ENCODE measurements around the gene RCSD1.

Gene RCSD1

DNA sequence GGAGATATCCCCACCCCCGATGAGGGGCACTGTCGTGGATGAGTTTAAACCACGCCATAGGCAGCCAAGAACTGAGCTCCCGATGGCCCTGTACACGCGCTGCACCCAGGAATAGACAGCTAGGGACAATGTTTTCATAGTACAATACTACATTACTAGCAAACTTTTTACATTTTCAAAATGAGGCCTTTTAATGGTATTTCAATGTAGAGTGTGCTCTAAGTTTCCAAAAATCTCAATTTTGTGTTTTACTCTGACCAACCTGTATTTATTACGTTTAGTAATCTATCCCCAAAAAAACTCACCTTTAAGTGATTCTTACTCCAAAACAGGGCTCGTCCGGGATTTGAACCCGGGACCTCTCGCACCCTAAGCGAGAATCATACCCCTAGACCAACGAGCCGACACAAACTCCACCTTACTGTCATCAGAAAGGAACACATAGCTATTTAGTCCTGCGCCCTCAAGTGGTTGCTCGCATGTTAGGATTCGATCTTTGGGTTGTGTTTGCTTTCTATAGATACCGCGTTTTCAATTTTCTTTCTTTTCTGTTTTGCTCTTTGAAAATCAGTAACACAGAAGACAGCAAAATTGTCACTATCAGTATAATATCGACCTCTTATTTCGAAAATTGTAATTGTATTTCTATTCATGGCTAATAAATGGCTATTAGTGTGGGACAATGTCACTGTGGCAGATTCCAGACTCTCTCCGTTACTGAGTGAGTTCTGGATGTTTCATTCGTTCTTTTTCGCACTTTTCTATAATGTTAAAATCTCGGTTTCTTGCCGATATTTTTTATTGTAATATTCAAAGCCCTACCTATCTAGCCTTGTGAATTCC, 85.3 kb downstream of the RCSD1 start:
- TF ChIP-seq BACH2 (CRISPR knock-in tag; IDR thresholded peaks at IDR 0.05; ENCODE audit: borderline replicate concordance): no peak
- TF ChIP-seq RARB (CRISPR knock-in tag; IDR thresholded peaks at IDR 0.05): peak; percentile 24; the same call in 1 of the 2 replicates
- TF ChIP-seq ESRRG (CRISPR knock-in tag; IDR thresholded peaks at IDR 0.05): no peak
- ATAC-seq: peak; percentile 55

DNA sequence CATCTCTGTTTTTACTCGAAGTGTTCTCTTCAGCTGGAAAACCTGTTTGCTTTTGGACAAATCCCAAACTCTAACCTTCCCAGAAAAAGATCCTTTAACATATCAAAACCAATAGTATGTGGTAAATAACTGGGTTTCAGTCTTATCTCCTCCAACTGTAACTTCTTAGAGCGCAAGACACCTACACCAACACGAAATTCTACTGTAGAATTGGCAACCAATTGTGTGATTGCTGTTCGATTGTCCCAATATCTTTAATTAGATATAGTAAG, 85.9 kb downstream of the RCSD1 start:
- no peak for ATAC-seq
- TF ChIP-seq, protein P1, sequence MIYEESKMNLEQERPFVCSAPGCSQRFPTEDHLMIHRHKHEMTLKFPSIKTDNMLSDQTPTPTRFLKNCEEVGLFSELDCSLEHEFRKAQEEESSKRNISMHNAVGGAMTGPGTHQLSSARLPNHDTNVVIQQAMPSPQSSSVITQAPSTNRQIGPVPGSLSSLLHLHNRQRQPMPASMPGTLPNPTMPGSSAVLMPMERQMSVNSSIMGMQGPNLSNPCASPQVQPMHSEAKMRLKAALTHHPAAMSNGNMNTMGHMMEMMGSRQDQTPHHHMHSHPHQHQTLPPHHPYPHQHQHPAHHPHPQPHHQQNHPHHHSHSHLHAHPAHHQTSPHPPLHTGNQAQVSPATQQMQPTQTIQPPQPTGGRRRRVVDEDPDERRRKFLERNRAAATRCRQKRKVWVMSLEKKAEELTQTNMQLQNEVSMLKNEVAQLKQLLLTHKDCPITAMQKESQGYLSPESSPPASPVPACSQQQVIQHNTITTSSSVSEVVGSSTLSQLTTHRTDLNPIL (CRISPR knock-in tag; IDR thresholded peaks at IDR 0.05; ENCODE audit: low read depth): no peak
- no peak for TF ChIP-seq RARB (CRISPR knock-in tag; IDR thresholded peaks at IDR 0.05)
- TF ChIP-seq SNAI2 (CRISPR knock-in tag; IDR thresholded peaks at IDR 0.05): no peak
- TF ChIP-seq OSR1 (CRISPR knock-in tag; IDR thresholded peaks at IDR 0.05): no peak
- TF ChIP-seq TCF4 (CRISPR knock-in tag; IDR thresholded peaks at IDR 0.05; ENCODE audit: borderline replicate concordance): no peak
- no peak for TF ChIP-seq CSDC2 (CRISPR knock-in tag; IDR thresholded peaks at IDR 0.05)
- no peak for TF ChIP-seq ZNF8 (CRISPR knock-in tag; IDR thresholded peaks at IDR 0.05)
- no peak for TF ChIP-seq ZC3H10 (CRISPR knock-in tag; IDR thresholded peaks at IDR 0.05)
- no peak for TF ChIP-seq ZNF70 (CRISPR knock-in tag; IDR thresholded peaks at IDR 0.05)
- TF ChIP-seq, protein P2, sequence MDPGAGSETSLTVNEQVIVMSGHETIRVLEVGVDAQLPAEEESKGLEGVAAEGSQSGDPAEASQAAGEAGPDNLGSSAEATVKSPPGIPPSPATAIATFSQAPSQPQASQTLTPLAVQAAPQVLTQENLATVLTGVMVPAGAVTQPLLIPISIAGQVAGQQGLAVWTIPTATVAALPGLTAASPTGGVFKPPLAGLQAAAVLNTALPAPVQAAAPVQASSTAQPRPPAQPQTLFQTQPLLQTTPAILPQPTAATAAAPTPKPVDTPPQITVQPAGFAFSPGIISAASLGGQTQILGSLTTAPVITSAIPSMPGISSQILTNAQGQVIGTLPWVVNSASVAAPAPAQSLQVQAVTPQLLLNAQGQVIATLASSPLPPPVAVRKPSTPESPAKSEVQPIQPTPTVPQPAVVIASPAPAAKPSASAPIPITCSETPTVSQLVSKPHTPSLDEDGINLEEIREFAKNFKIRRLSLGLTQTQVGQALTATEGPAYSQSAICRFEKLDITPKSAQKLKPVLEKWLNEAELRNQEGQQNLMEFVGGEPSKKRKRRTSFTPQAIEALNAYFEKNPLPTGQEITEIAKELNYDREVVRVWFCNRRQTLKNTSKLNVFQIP (CRISPR knock-in tag; IDR thresholded peaks at IDR 0.05; ENCODE audit: borderline replicate concordance, low read depth): no peak
- no peak for TF ChIP-seq ZFP30 (CRISPR knock-in tag; IDR thresholded peaks at IDR 0.05)
- no peak for TF ChIP-seq ISL1 (CRISPR knock-in tag; IDR thresholded peaks at IDR 0.05)
- no peak for TF ChIP-seq BACH2 (CRISPR knock-in tag; IDR thresholded peaks at IDR 0.05; ENCODE audit: borderline replicate concordance)
- TF ChIP-seq, protein P3, sequence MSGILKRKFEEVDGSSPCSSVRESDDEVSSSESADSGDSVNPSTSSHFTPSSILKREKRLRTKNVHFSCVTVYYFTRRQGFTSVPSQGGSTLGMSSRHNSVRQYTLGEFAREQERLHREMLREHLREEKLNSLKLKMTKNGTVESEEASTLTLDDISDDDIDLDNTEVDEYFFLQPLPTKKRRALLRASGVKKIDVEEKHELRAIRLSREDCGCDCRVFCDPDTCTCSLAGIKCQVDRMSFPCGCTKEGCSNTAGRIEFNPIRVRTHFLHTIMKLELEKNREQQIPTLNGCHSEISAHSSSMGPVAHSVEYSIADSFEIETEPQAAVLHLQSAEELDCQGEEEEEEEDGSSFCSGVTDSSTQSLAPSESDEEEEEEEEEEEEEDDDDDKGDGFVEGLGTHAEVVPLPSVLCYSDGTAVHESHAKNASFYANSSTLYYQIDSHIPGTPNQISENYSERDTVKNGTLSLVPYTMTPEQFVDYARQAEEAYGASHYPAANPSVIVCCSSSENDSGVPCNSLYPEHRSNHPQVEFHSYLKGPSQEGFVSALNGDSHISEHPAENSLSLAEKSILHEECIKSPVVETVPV (CRISPR knock-in tag; IDR thresholded peaks at IDR 0.05): no peak
- TF ChIP-seq GLIS3 (CRISPR knock-in tag; IDR thresholded peaks at IDR 0.05): no peak
- TF ChIP-seq ESRRG (CRISPR knock-in tag; IDR thresholded peaks at IDR 0.05): no peak
- TF ChIP-seq ZNF565 (CRISPR knock-in tag; conservative IDR thresholded peaks at IDR 0.05; ENCODE audit: low read depth): no peak
- TF ChIP-seq TOX (CRISPR knock-in tag; IDR thresholded peaks at IDR 0.05; ENCODE audit: borderline replicate concordance): no peak
- TF ChIP-seq, protein P4, sequence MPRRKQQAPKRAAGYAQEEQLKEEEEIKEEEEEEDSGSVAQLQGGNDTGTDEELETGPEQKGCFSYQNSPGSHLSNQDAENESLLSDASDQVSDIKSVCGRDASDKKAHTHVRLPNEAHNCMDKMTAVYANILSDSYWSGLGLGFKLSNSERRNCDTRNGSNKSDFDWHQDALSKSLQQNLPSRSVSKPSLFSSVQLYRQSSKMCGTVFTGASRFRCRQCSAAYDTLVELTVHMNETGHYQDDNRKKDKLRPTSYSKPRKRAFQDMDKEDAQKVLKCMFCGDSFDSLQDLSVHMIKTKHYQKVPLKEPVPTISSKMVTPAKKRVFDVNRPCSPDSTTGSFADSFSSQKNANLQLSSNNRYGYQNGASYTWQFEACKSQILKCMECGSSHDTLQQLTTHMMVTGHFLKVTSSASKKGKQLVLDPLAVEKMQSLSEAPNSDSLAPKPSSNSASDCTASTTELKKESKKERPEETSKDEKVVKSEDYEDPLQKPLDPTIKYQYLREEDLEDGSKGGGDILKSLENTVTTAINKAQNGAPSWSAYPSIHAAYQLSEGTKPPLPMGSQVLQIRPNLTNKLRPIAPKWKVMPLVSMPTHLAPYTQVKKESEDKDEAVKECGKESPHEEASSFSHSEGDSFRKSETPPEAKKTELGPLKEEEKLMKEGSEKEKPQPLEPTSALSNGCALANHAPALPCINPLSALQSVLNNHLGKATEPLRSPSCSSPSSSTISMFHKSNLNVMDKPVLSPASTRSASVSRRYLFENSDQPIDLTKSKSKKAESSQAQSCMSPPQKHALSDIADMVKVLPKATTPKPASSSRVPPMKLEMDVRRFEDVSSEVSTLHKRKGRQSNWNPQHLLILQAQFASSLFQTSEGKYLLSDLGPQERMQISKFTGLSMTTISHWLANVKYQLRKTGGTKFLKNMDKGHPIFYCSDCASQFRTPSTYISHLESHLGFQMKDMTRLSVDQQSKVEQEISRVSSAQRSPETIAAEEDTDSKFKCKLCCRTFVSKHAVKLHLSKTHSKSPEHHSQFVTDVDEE (CRISPR knock-in tag; IDR thresholded peaks at IDR 0.05): no peak

DNA sequence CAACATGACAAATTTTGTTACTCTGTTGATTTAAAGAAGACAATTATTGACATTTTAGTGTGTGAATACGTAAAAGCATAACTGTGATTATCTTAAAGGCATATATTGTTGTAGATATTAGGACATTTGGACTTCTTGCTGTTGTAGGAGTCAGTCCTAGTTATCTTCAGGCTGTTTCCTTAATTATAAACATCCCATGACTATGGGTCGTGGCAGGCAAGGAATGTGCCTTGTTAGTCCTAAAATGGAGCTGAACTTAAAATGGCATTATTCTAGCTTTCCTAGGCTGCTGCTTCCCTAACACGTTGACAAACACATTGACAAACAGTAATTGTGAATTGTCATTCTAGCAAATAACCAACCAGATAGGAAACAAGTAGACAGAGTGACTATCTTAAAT, 87.3 kb downstream of the RCSD1 start:
- TF ChIP-seq TCF4 (CRISPR knock-in tag; IDR thresholded peaks at IDR 0.05; ENCODE audit: borderline replicate concordance): no peak
- TF ChIP-seq, protein P5, sequence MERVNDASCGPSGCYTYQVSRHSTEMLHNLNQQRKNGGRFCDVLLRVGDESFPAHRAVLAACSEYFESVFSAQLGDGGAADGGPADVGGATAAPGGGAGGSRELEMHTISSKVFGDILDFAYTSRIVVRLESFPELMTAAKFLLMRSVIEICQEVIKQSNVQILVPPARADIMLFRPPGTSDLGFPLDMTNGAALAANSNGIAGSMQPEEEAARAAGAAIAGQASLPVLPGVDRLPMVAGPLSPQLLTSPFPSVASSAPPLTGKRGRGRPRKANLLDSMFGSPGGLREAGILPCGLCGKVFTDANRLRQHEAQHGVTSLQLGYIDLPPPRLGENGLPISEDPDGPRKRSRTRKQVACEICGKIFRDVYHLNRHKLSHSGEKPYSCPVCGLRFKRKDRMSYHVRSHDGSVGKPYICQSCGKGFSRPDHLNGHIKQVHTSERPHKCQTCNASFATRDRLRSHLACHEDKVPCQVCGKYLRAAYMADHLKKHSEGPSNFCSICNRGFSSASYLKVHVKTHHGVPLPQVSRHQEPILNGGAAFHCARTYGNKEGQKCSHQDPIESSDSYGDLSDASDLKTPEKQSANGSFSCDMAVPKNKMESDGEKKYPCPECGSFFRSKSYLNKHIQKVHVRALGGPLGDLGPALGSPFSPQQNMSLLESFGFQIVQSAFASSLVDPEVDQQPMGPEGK (CRISPR knock-in tag; IDR thresholded peaks at IDR 0.05; ENCODE audit: borderline replicate concordance): no peak
- no peak for TF ChIP-seq ZFP3 (CRISPR knock-in tag; IDR thresholded peaks at IDR 0.05)
- TF ChIP-seq ZNF8 (CRISPR knock-in tag; IDR thresholded peaks at IDR 0.05): no peak
- TF ChIP-seq GLIS3 (CRISPR knock-in tag; IDR thresholded peaks at IDR 0.05): no peak
- no peak for TF ChIP-seq ZNF70 (CRISPR knock-in tag; IDR thresholded peaks at IDR 0.05)
- TF ChIP-seq ISL1 (CRISPR knock-in tag; IDR thresholded peaks at IDR 0.05): no peak
- TF ChIP-seq ZFP30 (CRISPR knock-in tag; IDR thresholded peaks at IDR 0.05): no peak
- no peak for TF ChIP-seq OSR1 (CRISPR knock-in tag; IDR thresholded peaks at IDR 0.05)
- no peak for TF ChIP-seq ZC3H10 (CRISPR knock-in tag; IDR thresholded peaks at IDR 0.05)
- no peak for TF ChIP-seq ARNTL (CRISPR knock-in tag; IDR thresholded peaks at IDR 0.05; ENCODE audit: borderline replicate concordance, low read depth)
- TF ChIP-seq PPARA (CRISPR knock-in tag; IDR thresholded peaks at IDR 0.05; ENCODE audit: borderline replicate concordance): no peak
- no peak for ATAC-seq

Data from SK-N-SH treated with all-trans-retinoic acid at 6 μM for 48 hours (cell line).